Trophoblast cell (in vitro differentiated cells and primary cell): ENCODE measurements around the gene MCEE.
A peak's percentile ranks its signal among the peaks of the same experiment; 100 is the strongest.
"Not testable (repeated sequence)": the region's sequence is repeated elsewhere in the genome, so short reads cannot be mapped to it uniquely, and the experiment has no call there.

Experiments used
- DNase-seq, 2 donors: peaks; one replicate each; pipeline ENCODE4 v3.0.0-alpha.2; 2016
- H2AFZ ChIP-seq: 2 replicates; pipeline ENCODE4 v1.6.1; 2013; ENCODE audit warnings: low read length, moderate library complexity, mild to moderate bottlenecking; ENCODE audit not compliant: insufficient read depth, poor library complexity
- H2AK5ac ChIP-seq: 2 replicates; pipeline ENCODE4 v1.6.1; 2013; ENCODE audit warnings: mild to moderate bottlenecking, low read length
- H2BK120ac ChIP-seq: 2 replicates; pipeline ENCODE4 v1.6.1; 2013; ENCODE audit warnings: low read length, mild to moderate bottlenecking, moderate library complexity; ENCODE audit not compliant: insufficient read depth, poor library complexity
- H2BK12ac ChIP-seq: 2 replicates; pipeline ENCODE4 v1.6.1; 2013; ENCODE audit warnings: mild to moderate bottlenecking, low read length, moderate library complexity
- H2BK5ac ChIP-seq: 2 replicates; pipeline ENCODE4 v1.6.1; 2013; ENCODE audit warnings: low read length, low read depth, moderate library complexity, mild to moderate bottlenecking; ENCODE audit not compliant: poor library complexity
- H3K14ac ChIP-seq: 2 replicates; pipeline ENCODE4 v1.6.1; 2013; ENCODE audit warnings: mild to moderate bottlenecking, low read length
- H3K18ac ChIP-seq: 2 replicates; pipeline ENCODE4 v1.6.1; 2013; ENCODE audit warnings: mild to moderate bottlenecking, low read length
- H3K23ac ChIP-seq: 2 replicates; pipeline ENCODE4 v1.6.1; 2013; ENCODE audit warnings: low read length
- H3K27ac ChIP-seq: 2 replicates; pipeline ENCODE4 v1.5.1; 2013; ENCODE audit warnings: low read depth, mild to moderate bottlenecking, inconsistent platforms, low read length, moderate library complexity
- H3K27me3 ChIP-seq: 2 replicates; pipeline ENCODE4 v1.6.1; 2013; ENCODE audit warnings: inconsistent platforms, mild to moderate bottlenecking, low read length, moderate library complexity; ENCODE audit not compliant: insufficient read depth
- H3K36me3 ChIP-seq, 2 experiments: 1 replicate in 1 of 2; 2 replicates in 1 of 2; pipeline ENCODE4 v1.6.1; 2013; ENCODE audit warnings: low read length in 2 of 2, mild to moderate bottlenecking in 2 of 2, moderate library complexity in 1 of 2; ENCODE audit not compliant: insufficient read depth in 2 of 2, control insufficient read depth in 1 of 2
- H3K4ac ChIP-seq: 2 replicates; pipeline ENCODE4 v1.6.1; 2013; ENCODE audit warnings: low read depth, mild to moderate bottlenecking, low read length, moderate library complexity
- H3K4me1 ChIP-seq, 2 experiments: 1 replicate in 1 of 2; 2 replicates in 1 of 2; pipeline ENCODE4 v1.6.1; 2013; ENCODE audit warnings: low read length in 2 of 2, mild to moderate bottlenecking in 2 of 2, moderate library complexity in 1 of 2; ENCODE audit not compliant: insufficient read depth in 2 of 2, control insufficient read depth in 1 of 2
- H3K4me2 ChIP-seq: 2 replicates; pipeline ENCODE4 v1.6.1; 2013; ENCODE audit warnings: inconsistent platforms, mild to moderate bottlenecking, low read length, moderate library complexity
- H3K4me3 ChIP-seq: 2 replicates; pipeline ENCODE4 v1.5.1; 2013; ENCODE audit warnings: mild to moderate bottlenecking, low read depth, low read length, inconsistent platforms
- H3K79me1 ChIP-seq: one replicate; pipeline ENCODE4 v1.6.1; 2013; ENCODE audit warnings: low read length
- H3K79me2 ChIP-seq: 2 replicates; pipeline ENCODE4 v1.6.1; 2013; ENCODE audit warnings: low read length, mild to moderate bottlenecking; ENCODE audit not compliant: control insufficient read depth, insufficient read depth, poor library complexity
- H3K9ac ChIP-seq: 2 replicates; pipeline ENCODE4 v1.6.1; 2013; ENCODE audit warnings: mild to moderate bottlenecking, low read length
- H3K9me3 ChIP-seq: 2 replicates; pipeline ENCODE4 v1.6.1; 2013; ENCODE audit warnings: low read depth, mild to moderate bottlenecking, control low read depth, inconsistent platforms, low read length; ENCODE audit not compliant: insufficient read depth
- H4K12ac ChIP-seq: 2 replicates; pipeline ENCODE4 v1.6.1; 2013; ENCODE audit warnings: low read depth, mild to moderate bottlenecking, low read length, moderate library complexity
- H4K8ac ChIP-seq: 2 replicates; pipeline ENCODE4 v1.6.1; 2013; ENCODE audit warnings: low read depth, mild to moderate bottlenecking, low read length, moderate library complexity
- H4K91ac ChIP-seq: one replicate; pipeline ENCODE4 v1.6.1; 2013; ENCODE audit warnings: low read depth, mild to moderate bottlenecking, low read length, moderate library complexity
- WGBS: extraction: QIAGEN DNeasy Blood & Tissue Kit; methylation state at CpG from one replicate; pipeline ENCODE4 v1.1.7; 2013; ENCODE audit warnings: missing lambda C conversion rate; ENCODE audit not compliant: insufficient read length, insufficient coverage; ENCODE audit errors: extremely low coverage; 5-methylcytosine and 5-hydroxymethylcytosine counted together

The MCEE gene

DNA sequence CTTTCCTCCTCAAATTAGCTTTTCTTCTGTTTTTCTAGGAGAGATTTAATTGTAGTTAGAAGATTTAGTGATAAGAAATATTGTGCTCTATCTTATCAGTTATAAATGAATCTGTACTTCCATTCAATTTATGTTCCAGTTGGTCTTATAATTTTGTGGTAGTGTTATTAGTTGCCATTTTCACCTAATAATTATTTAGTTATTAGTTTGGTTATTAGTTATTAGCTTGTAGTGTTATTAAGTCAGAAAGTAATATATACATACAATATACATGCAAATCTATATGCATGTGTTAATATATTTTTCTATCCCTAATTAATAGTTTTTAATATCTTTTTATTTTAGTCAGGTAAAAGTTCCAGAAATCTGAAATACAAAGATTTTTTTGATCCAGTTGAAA, 3.6 kb upstream of the MCEE start:
- Histone ChIP-seq H3K79me1 (peaks cover 11% of the 10 kb centered on the region), H3K9ac (no peak overlapping the region), H2AFZ (no peak overlapping the region), H3K4me3 (no peak overlapping the region), H3K36me3 (peaks cover 21 to 23% of the 10 kb centered on the region in 2 experiments), H2BK12ac (no peak overlapping the region), H3K27me3 (no peaks in the 10 kb centered on the region), H2BK120ac (no peak overlapping the region), H3K9me3 (no peaks in the 10 kb centered on the region), H3K79me2 (peaks cover 8% of the 10 kb centered on the region), H3K4me1 (peaks cover 4 to 5% of the 10 kb centered on the region in 2 experiments), H3K27ac (no peak overlapping the region), H3K4ac (no peak overlapping the region), H3K14ac (no peak overlapping the region), H3K4me2 (no peak overlapping the region), H2AK5ac (no peak overlapping the region), H3K18ac (no peak overlapping the region), H3K23ac (no peak overlapping the region), H2BK5ac (no peak overlapping the region), H4K12ac (no peak overlapping the region), H4K91ac (no peak overlapping the region), H4K8ac (no peak overlapping the region)
- no peak for DNase-seq

DNA sequence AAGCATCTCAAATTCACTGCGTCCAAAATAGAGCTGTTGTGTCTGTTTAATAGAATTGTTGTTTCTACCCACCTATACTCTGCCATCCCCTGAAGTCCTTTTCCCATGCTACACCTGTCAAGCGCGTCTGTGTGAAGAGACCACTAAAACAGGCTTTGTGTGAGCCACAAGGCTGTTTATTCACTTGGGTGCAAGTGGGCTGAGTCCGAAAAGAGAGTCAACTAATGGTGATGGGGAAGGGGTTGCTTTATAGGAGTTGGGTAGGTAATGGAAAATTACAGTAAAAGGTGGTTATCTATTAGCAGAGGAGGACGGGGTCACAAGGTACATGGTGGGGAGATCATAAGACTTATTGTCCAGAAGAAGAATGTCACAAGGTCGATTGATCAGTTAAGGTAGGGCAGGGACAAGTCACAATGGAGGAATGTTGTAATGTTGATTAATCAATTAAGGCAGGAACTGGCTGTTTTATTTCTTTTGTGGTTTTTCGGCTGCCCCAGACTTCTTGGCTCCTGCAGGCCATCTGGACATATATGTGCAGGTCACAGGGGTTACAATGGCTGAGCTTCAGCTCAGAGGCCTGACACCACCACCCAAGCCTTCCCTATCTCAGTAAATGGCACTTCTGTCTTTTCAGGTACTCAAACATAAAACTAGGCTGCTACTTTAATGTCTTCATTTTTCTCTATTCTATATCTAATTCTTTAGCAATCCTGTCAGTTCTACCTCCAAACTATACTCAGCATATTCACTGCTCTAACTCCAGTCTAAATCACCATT, 1.5 kb upstream of the MCEE start:
- H4K91ac ChIP-seq, H2BK12ac ChIP-seq, H3K27me3 ChIP-seq, H2BK5ac ChIP-seq, H3K4me1 ChIP-seq, H4K8ac ChIP-seq, DNase-seq, H2BK120ac ChIP-seq, H3K27ac ChIP-seq, H4K12ac ChIP-seq, H3K18ac ChIP-seq, H3K9me3 ChIP-seq, H2AK5ac ChIP-seq, H3K4me3 ChIP-seq, H2AFZ ChIP-seq, H3K79me2 ChIP-seq, H3K23ac ChIP-seq, H3K14ac ChIP-seq: not testable (repeated sequence)
- H3K36me3 ChIP-seq = peaks cover 13 to 14% of the 10 kb centered on the region in 2 experiments
- WGBS = no CpG with 5 or more reads among the region's 7 CpGs
- H3K4me2 ChIP-seq = peak overlapping the region; percentile 58
- H3K79me1 ChIP-seq = peaks cover 11% of the 10 kb centered on the region
- H3K9ac ChIP-seq = peak overlapping the region; percentile 23
- H3K4ac ChIP-seq = peak overlapping the region; percentile 91

DNA sequence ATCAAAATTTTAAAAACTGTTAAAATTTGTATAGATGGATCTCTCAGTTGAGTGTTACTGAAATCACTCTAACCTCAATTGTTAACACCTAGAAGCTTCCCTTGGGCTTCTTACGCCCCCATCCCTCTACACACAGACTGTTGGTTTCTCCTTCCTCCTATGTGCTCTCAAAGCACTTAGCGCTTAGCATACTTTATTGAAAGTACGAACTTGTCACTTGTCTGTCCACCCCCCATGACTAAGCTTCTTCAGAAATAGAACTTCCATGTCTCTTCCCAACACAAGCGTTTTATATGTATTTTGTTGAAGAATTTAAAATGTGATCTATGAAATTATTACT, 846 bp upstream of the MCEE start:
- H3K9me3 ChIP-seq = no peaks in the 10 kb centered on the region
- no peak overlapping the region for H3K18ac ChIP-seq
- H3K79me1 ChIP-seq = peaks cover 11% of the 10 kb centered on the region
- H3K9ac ChIP-seq = peak overlapping the region; percentile 72
- no peak overlapping the region for H2AK5ac ChIP-seq
- no peak overlapping the region for H2BK120ac ChIP-seq
- peak overlapping the region; percentile 58 for H3K4me2 ChIP-seq
- DNase-seq = peak in 1 of 2 donors; percentile 34
- peak overlapping the region; percentile 82 for H3K4me3 ChIP-seq
- no peak overlapping the region for H4K8ac ChIP-seq
- no peak overlapping the region for H4K91ac ChIP-seq
- no peak overlapping the region for H2AFZ ChIP-seq
- peaks cover 8% of the 10 kb centered on the region for H3K79me2 ChIP-seq
- H2BK12ac ChIP-seq = no peak overlapping the region
- H4K12ac ChIP-seq = no peak overlapping the region
- H2BK5ac ChIP-seq = no peak overlapping the region
- peaks cover 5 to 6% of the 10 kb centered on the region in 2 experiments for H3K4me1 ChIP-seq
- peak overlapping the region; percentile 90 for H3K27ac ChIP-seq
- peaks cover 9 to 11% of the 10 kb centered on the region in 2 experiments for H3K36me3 ChIP-seq
- no peak overlapping the region for H3K23ac ChIP-seq
- no peaks in the 10 kb centered on the region for H3K27me3 ChIP-seq
- H3K4ac ChIP-seq = peak overlapping the region; percentile 91
- no CpG with 5 or more reads among the region's 4 CpGs for WGBS
- H3K14ac ChIP-seq = no peak overlapping the region

DNA sequence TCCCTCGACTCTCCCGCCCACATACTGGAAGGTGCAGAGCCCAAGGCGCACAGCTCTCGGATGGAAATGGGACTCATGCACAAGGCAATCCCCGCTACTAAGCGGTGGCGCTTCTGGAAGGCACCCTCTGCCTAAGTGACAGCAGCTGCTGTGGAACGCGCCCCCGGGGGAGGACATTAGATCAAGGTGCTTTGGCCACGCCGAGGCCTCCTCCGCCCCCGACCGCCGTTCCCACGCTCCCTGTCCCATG, 202 bp downstream of the MCEE start:
- H3K27ac ChIP-seq = peak overlapping the region; percentile 90
- H2BK12ac ChIP-seq = peak overlapping the region; percentile 18
- H4K12ac ChIP-seq = peak overlapping the region; percentile 86
- peak overlapping the region; percentile 25 for H3K9ac ChIP-seq
- H2BK5ac ChIP-seq = peak overlapping the region; percentile 85
- DNase-seq = peak; percentile 94 to 95
- peaks cover 6 to 7% of the 10 kb centered on the region in 2 experiments for H3K4me1 ChIP-seq
- peak overlapping the region; percentile 92 for H3K14ac ChIP-seq
- H4K8ac ChIP-seq = peak overlapping the region; percentile 89
- peaks cover 11% of the 10 kb centered on the region for H3K79me1 ChIP-seq
- peaks cover 8% of the 10 kb centered on the region for H3K79me2 ChIP-seq
- peak overlapping the region; percentile 96 for H2AFZ ChIP-seq
- no peaks in the 10 kb centered on the region for H3K9me3 ChIP-seq
- H3K4me2 ChIP-seq = peak overlapping the region; percentile 67
- peak overlapping the region; percentile 94 for H4K91ac ChIP-seq
- H3K23ac ChIP-seq = no peak overlapping the region
- H3K27me3 ChIP-seq = no peaks in the 10 kb centered on the region
- H3K18ac ChIP-seq = peak overlapping the region; percentile 86
- WGBS = no CpG with 5 or more reads among the region's 17 CpGs
- H2BK120ac ChIP-seq = peak overlapping the region; percentile 86
- peak overlapping the region; percentile 89 for H3K4ac ChIP-seq
- H2AK5ac ChIP-seq = peak overlapping the region; percentile 75
- H3K36me3 ChIP-seq = peaks cover 2 to 5% of the 10 kb centered on the region in 2 experiments
- peak overlapping the region; percentile 82 for H3K4me3 ChIP-seq
